ENCODE measurements around the gene ZNF385C.

ZNF385C gene

DNA sequence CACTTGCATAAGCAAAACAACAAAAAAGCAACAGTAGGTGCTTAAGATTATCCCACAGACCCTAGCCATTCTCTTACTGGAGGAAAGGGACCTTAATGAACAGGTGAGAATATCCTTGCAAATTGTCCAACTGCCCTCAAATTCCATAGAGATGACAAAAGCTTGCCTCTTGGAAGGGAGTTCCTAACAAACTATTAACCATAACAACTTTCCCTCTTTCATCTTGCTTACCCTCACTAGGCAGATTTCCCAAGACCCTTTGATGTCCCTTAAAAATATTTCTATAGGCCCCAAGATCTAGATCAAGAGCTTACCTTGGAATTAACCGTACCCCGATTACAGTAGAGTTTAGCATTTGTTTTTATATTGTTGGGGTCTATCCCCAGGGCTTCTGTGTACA is 109.9 kb downstream of the ZNF385C start:
- DNase-seq (ENCODE audit: low spot score), result no peak

DNA sequence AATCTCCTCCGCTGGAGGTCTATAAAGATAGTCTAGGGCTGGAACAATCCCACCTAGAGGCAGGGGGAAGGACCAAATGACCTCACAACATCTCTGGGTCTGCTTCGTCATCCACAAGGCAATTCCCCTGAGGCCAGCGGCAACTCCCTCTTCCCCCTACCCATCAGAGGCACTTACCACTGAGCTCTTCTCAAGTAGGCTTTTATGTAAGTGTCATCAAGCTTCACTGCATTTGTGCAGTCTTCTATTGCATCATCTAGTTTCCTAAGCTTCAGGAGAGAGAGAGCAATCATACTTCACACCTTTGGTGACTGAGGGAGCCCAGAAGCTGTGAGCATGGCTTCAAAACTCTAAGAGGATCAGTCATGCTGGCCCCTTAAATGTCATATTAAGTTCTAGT is 110.6 kb downstream of the ZNF385C start:
- no peak for DNase-seq (ENCODE audit: low spot score)

DNA sequence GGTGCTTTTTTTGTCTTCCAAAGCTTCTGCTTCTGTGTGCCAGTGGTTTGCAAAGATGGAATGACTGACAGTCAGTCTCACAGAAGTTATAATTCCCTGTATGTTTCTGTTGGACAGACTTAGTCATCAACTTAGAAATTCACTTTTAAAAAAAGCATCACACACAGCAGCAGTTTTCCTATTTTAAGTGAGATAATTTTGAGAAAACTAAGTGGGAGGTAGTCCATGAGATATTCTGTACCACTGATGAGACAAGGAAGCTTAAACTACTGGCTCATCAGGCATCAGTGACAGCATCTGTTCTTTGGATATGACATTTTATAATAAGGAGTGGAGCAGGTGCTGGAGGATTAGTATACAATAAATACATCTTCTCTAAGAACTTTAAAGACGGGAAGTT is 111.6 kb downstream of the ZNF385C start:
- no peak for DNase-seq (ENCODE audit: low spot score)

DNA sequence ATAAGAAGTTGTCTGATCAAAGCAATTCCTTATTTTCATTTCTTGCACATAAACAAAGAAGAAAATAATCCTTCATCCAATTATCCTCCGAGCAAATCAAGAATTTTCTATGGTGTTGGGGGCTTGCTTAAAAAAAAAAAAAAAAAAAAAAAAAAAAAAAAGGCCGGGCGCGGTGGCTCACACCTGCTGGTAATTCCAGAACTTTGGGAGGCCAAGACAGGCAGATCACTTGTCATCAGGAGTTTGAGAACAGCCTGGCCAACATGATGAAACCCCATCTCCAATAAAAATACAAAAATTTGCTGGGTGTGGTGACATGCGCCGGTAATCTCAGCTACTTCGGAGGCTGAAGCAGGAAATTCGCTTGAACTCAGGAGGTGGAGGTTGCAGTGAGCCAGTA is 112.4 kb downstream of the ZNF385C start:
- DNase-seq (ENCODE audit: low spot score), result no peak

DNA sequence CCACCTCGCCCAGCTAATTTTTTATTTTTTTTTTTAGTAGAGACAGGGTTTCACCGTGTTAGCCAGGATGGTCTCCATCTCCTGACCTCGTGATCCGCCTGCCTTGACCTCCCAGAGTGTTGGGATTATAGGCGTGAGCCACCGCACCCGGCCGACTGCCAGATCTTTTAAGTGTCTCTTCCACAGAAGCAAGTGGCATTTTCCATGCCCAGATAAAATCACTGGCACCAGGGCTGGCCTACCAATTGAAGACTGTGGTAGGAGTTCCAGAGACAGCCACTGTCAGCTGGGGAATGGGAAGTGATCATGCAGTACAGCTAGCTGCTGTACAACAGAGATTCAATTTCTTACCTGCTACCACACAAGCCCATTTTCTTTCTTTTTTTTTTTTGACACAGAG is 113.8 kb downstream of the ZNF385C start:
- no peak for DNase-seq (ENCODE audit: low spot score)

DNA sequence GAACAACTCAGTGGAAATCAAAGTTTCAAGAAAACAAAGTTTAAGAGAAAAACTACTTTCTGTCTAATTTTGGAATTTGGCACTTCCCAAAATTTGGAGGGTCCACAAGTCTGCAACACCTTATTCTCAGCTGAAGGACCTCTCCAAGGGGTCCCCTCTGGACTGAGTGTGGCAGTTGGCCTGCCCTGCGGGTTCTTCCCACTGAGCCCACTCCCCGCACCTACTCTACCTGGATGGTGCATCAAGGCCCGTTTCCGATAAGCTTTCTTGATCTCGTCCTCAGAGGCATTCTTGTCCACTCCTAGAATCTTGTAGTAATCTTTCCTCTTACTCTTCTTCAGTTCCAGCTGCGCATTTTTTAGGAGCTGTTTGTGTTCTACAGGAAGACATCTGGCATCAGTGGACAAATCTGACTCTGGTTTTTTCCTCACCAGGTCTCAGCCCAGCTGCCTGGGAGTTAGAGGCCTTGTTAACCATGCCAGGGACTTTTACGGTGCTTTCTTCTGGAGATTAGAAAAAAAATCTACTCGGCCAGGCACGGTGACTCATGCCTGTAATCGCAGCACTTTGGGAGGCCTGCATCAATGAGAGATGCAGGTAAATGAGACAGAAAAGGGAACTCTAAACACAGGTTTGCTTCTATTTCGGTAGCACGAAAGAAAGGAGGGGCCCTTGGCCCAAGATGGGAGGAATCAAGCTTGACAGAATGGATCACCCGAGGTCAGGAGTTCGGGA is 116.1 kb downstream of the ZNF385C start:
- DNase-seq (ENCODE audit: low spot score), result no peak

DNA sequence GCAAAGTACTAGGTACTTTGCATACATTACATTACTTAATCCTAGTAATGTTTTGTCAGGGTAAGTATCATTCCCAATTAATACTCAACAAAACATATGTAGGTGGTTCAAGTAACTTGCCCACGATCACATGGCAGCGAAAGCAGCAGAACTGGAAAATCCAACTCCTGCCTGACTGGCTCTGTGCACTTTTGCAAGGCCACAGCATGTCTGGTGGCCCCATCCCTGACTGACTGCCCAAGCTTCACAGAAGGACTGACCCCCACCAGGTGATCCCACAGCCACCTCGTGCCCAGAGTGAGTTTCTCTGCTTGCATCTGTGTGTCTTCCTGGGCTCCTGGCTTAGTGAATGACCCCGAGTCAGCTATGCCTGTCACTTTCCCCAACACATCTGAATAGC is 120.3 kb downstream of the ZNF385C start:
- no peak for DNase-seq (ENCODE audit: low spot score)

DNA sequence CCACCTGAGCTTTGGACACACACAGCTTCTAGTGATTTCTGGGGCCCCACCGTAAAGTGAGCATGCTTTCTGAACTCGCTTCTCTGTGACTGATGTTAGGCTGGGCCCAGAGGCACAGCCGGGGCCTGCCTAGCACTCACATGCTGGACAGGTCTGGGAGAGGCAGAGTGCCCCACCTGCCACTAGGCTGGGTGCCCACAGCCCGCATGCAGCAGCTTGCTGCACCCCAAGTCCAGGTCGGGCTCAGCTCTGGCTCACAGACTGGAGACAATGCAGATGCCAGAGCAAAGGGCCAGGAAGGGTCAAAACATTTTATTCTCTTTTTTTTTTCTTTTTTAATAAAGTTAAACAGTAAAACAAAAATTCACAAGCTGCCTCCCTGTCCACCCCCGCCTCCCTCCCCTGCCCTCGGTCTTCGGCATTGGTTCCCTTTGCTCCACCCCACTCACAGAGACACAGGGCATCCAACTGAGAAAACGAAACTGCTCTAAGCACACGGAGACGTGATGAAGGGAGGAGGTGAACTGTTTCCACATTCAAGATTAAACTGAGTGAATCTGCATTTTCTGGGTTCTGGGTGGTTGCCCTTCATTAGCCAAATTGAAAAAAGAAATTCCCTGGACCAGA is 122.0 kb downstream of the ZNF385C start:
- DNase-seq (ENCODE audit: low spot score), result peak; percentile 75
